KMS-11 (cell line): ENCODE data around the gene CBLC.

Experiments used
- H2AFZ ChIP-seq: fragments of 200-600 bp; sonication (generic); 2 replicates; pipeline ENCODE4 v1.6.1; 2016; ENCODE audit warnings: antibody characterized with exemption, mixed run types, low read depth
- H3K27ac ChIP-seq: fragments of 200-600 bp; sonication (generic); 2 replicates; pipeline ENCODE4 v1.6.1; 2016; ENCODE audit warnings: mild to moderate bottlenecking, mixed run types
- H3K27me3 ChIP-seq: fragments of 200-600 bp; sonication (generic); 2 replicates; pipeline ENCODE4 v1.6.1; 2017; ENCODE audit warnings: mild to moderate bottlenecking, low read depth, mixed run types, moderate library complexity; ENCODE audit not compliant: insufficient read depth
- H3K36me3 ChIP-seq: fragments of 200-600 bp; sonication (generic); 2 replicates; pipeline ENCODE4 v1.6.1; 2017; ENCODE audit warnings: mild to moderate bottlenecking, mixed run types; ENCODE audit not compliant: insufficient read depth
- H3K4me1 ChIP-seq: fragments of 200-600 bp; sonication (generic); 2 replicates; pipeline ENCODE4 v1.6.1; 2016; ENCODE audit warnings: mild to moderate bottlenecking, low read depth, mixed run types; ENCODE audit not compliant: poor library complexity, severe bottlenecking
- H3K4me2 ChIP-seq: fragments of 200-600 bp; sonication (generic); 2 replicates; pipeline ENCODE4 v1.7.0; 2016; ENCODE audit warnings: mild to moderate bottlenecking, mixed run types
- H3K4me3 ChIP-seq: fragments of 200-600 bp; sonication (generic); IDR thresholded peaks from 2 replicates; pipeline ENCODE4 v1.6.1; 2017; ENCODE audit warnings: low read depth, low read length, mixed read lengths; ENCODE audit not compliant: insufficient read depth
- H3K79me2 ChIP-seq: fragments of 200-600 bp; sonication (generic); 2 replicates; pipeline ENCODE4 v1.6.1; 2016; ENCODE audit warnings: low read depth, mixed run types; ENCODE audit not compliant: insufficient read depth
- H3K9ac ChIP-seq: fragments of 200-600 bp; sonication (generic); 2 replicates; pipeline ENCODE4 v1.6.1; 2016; ENCODE audit warnings: mild to moderate bottlenecking, mixed run types
- H4K20me1 ChIP-seq: fragments of 200-600 bp; sonication (generic); 2 replicates; pipeline ENCODE4 v1.6.1; 2016; ENCODE audit warnings: mild to moderate bottlenecking, mixed run types; ENCODE audit not compliant: insufficient read depth
- TF ChIP-seq, protein P1 (sequence below): fragments of 200-600 bp; sonication (generic); conservative IDR thresholded peaks from 2 replicates; pipeline ENCODE4 v1.6.1; 2017; ENCODE audit warnings: low read depth, mild to moderate bottlenecking, antibody characterized with exemption, low read length, moderate library complexity, mixed read lengths

The CBLC gene

DNA sequence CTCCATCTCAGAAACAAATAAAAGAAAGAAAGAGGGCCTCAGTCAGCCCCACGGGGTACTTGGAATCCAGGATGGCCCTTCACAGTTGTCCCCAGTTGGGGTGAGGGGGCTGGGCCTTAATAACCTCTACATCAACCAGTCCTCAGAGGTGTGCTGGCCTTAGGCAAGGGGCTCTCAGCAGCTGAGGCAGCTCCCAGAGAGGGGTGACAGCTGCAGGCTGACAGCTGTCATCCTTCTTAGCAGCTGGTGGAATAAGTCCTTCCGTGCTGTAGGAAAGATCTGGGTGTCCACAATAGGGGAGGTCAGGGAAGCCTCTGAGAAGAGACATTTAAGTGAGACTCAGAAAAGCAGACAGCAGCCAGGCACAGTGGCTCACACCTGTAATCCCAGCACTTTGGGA, 38.6 kb downstream of the CBLC start:
- Histone ChIP-seq H4K20me1 (no peaks in the 10 kb centered on the region), H3K27me3 (peaks cover 37% of the 10 kb centered on the region), H3K4me3 (no peak overlapping the region), H3K27ac (no peak overlapping the region), H3K4me2 (no peak overlapping the region), H3K4me1 (no peaks in the 10 kb centered on the region), H3K79me2 (no peaks in the 10 kb centered on the region), H3K9ac (no peak overlapping the region), H3K36me3 (no peaks in the 10 kb centered on the region), H2AFZ (no peak overlapping the region)
- TF ChIP-seq, protein P1, sequence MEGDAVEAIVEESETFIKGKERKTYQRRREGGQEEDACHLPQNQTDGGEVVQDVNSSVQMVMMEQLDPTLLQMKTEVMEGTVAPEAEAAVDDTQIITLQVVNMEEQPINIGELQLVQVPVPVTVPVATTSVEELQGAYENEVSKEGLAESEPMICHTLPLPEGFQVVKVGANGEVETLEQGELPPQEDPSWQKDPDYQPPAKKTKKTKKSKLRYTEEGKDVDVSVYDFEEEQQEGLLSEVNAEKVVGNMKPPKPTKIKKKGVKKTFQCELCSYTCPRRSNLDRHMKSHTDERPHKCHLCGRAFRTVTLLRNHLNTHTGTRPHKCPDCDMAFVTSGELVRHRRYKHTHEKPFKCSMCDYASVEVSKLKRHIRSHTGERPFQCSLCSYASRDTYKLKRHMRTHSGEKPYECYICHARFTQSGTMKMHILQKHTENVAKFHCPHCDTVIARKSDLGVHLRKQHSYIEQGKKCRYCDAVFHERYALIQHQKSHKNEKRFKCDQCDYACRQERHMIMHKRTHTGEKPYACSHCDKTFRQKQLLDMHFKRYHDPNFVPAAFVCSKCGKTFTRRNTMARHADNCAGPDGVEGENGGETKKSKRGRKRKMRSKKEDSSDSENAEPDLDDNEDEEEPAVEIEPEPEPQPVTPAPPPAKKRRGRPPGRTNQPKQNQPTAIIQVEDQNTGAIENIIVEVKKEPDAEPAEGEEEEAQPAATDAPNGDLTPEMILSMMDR = no peak

DNA sequence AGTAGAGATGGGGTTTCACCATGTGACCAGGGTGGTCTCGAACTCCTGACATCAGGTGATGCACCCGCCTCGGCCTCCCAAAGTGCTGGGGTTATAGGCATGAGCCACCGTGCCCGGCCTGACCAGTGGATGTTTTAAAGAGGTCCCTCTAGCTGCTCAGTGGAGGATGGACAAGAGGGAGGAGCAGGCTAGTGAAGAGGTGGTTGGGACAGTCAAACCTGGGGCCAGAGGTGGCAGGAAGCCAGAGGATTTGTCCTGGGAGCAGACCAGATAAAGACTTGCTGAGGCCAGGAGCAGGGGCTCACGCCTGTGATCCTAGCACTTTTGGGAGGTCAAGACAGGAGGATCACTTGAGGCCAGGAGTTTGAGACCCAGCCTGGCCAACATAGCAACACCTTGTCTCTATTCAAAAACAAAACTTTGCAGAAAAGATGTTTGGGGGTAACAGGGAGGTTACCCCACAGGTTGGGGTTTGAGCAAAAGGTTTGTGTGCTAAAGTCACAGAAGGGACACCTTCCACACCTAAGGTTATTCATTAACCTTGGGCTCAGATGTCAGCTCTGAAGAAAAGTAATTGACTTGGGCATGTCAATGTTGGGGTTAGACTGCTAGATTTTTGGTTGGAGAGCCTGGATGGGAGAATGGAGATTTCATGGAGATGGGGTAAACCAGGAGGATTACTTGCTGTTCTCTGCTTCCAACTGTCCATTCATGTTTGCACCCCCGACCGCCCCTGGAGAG, 40.2 kb downstream of the CBLC start:
- no peak overlapping the region for H3K4me2 ChIP-seq
- H3K4me3 ChIP-seq = no peak overlapping the region
- no peaks in the 10 kb centered on the region for H3K79me2 ChIP-seq
- no peaks in the 10 kb centered on the region for H3K36me3 ChIP-seq
- peaks cover 47% of the 10 kb centered on the region for H3K27me3 ChIP-seq
- H3K4me1 ChIP-seq = no peaks in the 10 kb centered on the region
- TF ChIP-seq, protein P1 = no peak
- H4K20me1 ChIP-seq = no peaks in the 10 kb centered on the region
- no peak overlapping the region for H3K27ac ChIP-seq
- H3K9ac ChIP-seq = no peak overlapping the region
- H2AFZ ChIP-seq = no peak overlapping the region

DNA sequence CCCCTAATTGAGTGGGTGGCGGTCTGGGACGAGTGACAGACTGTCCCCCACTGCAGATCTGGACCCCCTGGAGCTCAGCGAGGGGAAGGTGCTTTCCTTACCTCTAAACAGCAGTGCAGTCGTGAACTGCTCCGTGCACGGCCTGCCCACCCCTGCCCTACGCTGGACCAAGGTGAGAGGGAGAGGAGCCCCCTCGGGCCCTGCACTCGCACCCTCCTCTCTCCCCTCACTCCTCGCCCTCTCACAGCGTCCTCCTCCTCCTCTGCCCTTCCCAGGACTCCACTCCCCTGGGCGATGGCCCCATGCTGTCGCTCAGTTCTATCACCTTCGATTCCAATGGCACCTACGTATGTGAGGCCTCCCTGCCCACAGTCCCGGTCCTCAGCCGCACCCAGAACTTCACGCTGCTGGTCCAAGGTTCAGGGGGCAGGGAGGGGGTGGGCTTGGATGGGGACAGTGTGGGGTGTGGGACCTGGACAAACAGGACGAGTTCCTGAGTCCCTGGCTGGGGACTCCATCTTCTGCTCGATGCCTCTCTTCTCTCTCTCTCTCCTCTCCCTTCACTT, 40.9 kb downstream of the CBLC start:
- Histone ChIP-seq H3K79me2 (no peaks in the 10 kb centered on the region), H3K36me3 (no peaks in the 10 kb centered on the region)
- TF ChIP-seq, protein P1 = no peak

DNA sequence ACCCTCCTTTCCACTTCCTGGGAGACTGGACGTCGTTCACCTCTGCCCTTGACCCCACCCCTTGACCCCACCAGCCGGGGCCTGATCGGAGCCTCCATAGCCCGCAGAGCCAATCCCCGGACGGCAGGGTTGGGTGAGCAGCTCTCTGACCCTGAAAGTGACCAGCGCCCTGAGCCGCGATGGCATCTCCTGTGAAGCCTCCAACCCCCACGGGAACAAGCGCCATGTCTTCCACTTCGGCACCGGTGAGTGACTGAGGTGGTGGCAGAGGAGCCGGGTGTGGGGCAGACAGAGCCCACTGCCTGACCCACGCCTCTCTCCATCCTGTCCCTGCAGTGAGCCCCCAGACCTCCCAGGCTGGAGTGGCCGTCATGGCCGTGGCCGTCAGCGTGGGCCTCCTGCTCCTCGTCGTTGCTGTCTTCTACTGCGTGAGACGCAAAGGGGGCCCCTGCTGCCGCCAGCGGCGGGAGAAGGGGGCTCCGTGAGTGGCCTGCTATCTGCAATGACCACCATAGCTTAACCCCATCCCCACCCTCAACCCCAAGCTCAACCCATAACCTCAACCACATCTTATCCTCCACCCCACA, 41.6 kb downstream of the CBLC start:
- H3K4me3 ChIP-seq = no peak overlapping the region
- H3K27me3 ChIP-seq = peaks cover 56% of the 10 kb centered on the region

More for the DNA sequence above, 40.9 kb downstream of the CBLC start:
- Histone ChIP-seq H4K20me1 (no peaks in the 10 kb centered on the region), H3K4me3 (no peak overlapping the region), H3K9ac (no peak overlapping the region), H3K27me3 (peaks cover 52% of the 10 kb centered on the region), H3K27ac (no peak overlapping the region), H2AFZ (no peak overlapping the region), H3K4me1 (no peaks in the 10 kb centered on the region), H3K4me2 (no peak overlapping the region)

More for the DNA sequence above, 41.6 kb downstream of the CBLC start:
- H3K36me3 ChIP-seq = no peaks in the 10 kb centered on the region
- H3K9ac ChIP-seq = no peak overlapping the region
- H3K79me2 ChIP-seq = no peaks in the 10 kb centered on the region
- TF ChIP-seq, protein P1 = no peak
- no peaks in the 10 kb centered on the region for H4K20me1 ChIP-seq
- no peak overlapping the region for H2AFZ ChIP-seq
- H3K27ac ChIP-seq = no peak overlapping the region
- H3K4me2 ChIP-seq = no peak overlapping the region
- H3K4me1 ChIP-seq = no peaks in the 10 kb centered on the region
